GM18517 (cell line): ENCODE data around the gene ZC3H15.
"Not testable (repeated sequence)": the region's sequence is repeated elsewhere in the genome, so short reads cannot be mapped to it uniquely, and the experiment has no call there.

Source experiments
- ATAC-seq: cut with Tn5 transposase; IDR thresholded peaks from one replicate; pipeline ENCODE4 v1.9.1; 2021; ENCODE audit warnings: mild to moderate bottlenecking, moderate library complexity; ENCODE audit not compliant: unreplicated experiment

Gene ZC3H15

GRCh38 chr2:186485871-186486650, at the start of gene ZC3H15:
Gene ZC3H15, plus strand, starts transcription at chr2:186486260. Its CDS starts 123 bp downstream, at chr2:186486383.
- ATAC-seq = peak; percentile 80

- no peak for ATAC-seq
Measured at GRCh38 chr2:186437719-186438118, 48.3 kb upstream of the ZC3H15 start.

GRCh38 chr2:186439673-186440095, 46.4 kb upstream of the ZC3H15 start:
- not testable (repeated sequence) for ATAC-seq

GRCh38 chr2:186440506-186440905, 45.6 kb upstream of the ZC3H15 start:
- ATAC-seq = no peak

GRCh38 chr2:186442885-186443284, 43.2 kb upstream of the ZC3H15 start:
- no peak for ATAC-seq

- ATAC-seq = no peak
Measured at GRCh38 chr2:186443851-186444250, 42.2 kb upstream of the ZC3H15 start.

- ATAC-seq = no peak
Measured at GRCh38 chr2:186445506-186445905, 40.6 kb upstream of the ZC3H15 start.

- no peak for ATAC-seq
Measured at GRCh38 chr2:186455613-186456012, 30.4 kb upstream of the ZC3H15 start.

GRCh38 chr2:186456941-186457340, 29.1 kb upstream of the ZC3H15 start:
- no peak for ATAC-seq

- ATAC-seq = no peak
Measured at GRCh38 chr2:186457908-186458307, 28.2 kb upstream of the ZC3H15 start.

- ATAC-seq = no peak
Measured at GRCh38 chr2:186459009-186459408, 27.1 kb upstream of the ZC3H15 start.

- peak; percentile 83 for ATAC-seq
Measured at GRCh38 chr2:186460465-186460864, 25.6 kb upstream of the ZC3H15 start.

- no peak for ATAC-seq
Measured at GRCh38 chr2:186466743-186467142, 19.3 kb upstream of the ZC3H15 start.

GRCh38 chr2:186467421-186467820, 18.6 kb upstream of the ZC3H15 start:
- ATAC-seq = no peak

- ATAC-seq = not testable (repeated sequence)
Measured at GRCh38 chr2:186472722-186473493, 13.2 kb upstream of the ZC3H15 start.

- not testable (repeated sequence) for ATAC-seq
Measured at GRCh38 chr2:186474239-186474638, 11.8 kb upstream of the ZC3H15 start.

- no peak for ATAC-seq
Measured at GRCh38 chr2:186477790-186478189, 8.3 kb upstream of the ZC3H15 start.

- no peak for ATAC-seq
Measured at GRCh38 chr2:186480991-186481390, 5.1 kb upstream of the ZC3H15 start.

GRCh38 chr2:186484062-186484735, 1.9 kb upstream of the ZC3H15 start:
- ATAC-seq = no peak

- ATAC-seq = no peak
Measured at GRCh38 chr2:186485576-186485870, 537 bp upstream of the ZC3H15 start.
